Non-pigmented ciliary epithelial cell (primary cell): ENCODE measurements around the gene FMNL2.

Experiments used
- DNase-seq: peaks from one replicate; pipeline ENCODE4 v3.0.0-alpha.2; 2010; ENCODE audit warnings: low read depth

Gene FMNL2

DNA sequence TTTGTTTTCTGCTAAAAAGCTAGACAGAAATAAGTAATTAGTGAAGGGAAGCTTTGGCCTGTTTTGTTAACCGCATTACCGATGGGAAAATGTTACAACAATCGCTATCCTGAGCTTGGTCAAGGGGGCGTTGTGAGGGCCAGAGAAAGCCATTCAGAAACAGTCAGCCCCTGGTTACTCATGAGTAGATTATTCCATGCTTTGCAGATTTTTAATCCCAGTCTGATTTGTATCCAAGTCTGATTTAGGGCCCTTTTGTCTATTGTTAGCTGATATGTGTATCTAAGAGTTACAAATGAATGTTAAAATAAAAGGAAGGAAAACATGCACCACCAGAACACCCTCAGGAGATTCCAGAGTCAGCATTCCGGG, 283.2 kb downstream of the FMNL2 start:
- no peak for DNase-seq

- DNase-seq = no peak
These were observed 285.2 kb downstream of the FMNL2 start for GRCh38 chr2:152620208-152620607.

- DNase-seq = no peak
These were observed 286.0 kb downstream of the FMNL2 start for GRCh38 chr2:152620985-152621384.

- no peak for DNase-seq
These were observed 287.2 kb downstream of the FMNL2 start for GRCh38 chr2:152622219-152622618.

GRCh38 chr2:152623076-152623740, 288.2 kb downstream of the FMNL2 start:
- no peak for DNase-seq

GRCh38 chr2:152623775-152624174, 288.8 kb downstream of the FMNL2 start:
- DNase-seq = no peak

DNA sequence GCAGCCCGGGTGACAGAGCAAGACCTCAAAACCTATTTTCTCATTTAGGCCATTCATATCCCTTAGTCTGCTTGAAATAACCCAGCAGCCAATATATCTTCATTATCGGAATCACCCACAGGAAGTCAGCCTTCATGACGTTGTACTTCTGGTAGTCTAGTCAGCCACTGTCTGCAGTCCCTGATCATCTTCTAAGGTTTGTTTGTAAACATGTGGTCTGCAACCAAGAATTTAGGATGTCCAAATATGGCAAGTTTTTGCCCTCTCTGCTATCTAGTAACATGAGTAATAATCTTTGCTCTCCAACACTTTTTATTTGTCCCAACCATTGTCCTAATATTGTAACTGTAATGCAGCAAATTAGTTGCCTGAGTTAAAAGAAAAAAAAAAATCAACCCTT, 289.8 kb downstream of the FMNL2 start:
- DNase-seq = no peak

GRCh38 chr2:152626911-152627339, 292.0 kb downstream of the FMNL2 start:
- DNase-seq = no peak

- DNase-seq = no peak
These were observed 292.5 kb downstream of the FMNL2 start for GRCh38 chr2:152627351-152627957.

GRCh38 chr2:152629202-152629601, 294.2 kb downstream of the FMNL2 start:
- no peak for DNase-seq

DNA sequence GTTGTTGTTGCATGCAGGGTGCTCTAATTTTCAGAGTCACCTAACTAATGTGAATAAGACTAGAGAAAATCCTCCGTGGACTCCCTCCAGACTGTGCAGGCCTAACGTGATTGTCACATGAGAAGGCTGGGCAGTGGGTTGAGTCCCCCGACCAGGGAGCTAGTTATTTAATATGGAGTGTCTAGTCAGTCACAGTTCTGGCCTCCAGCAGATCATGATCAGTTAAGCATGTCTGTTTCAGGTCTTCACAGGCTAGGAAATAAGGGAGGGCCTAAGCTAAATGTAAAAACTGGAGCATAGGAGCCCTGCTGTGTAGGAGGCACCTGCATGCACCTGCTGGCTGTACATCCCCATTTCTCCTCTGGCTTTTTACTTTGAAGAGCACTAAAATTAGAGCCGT, 295.5 kb downstream of the FMNL2 start:
- no peak for DNase-seq

GRCh38 chr2:152632736-152633135, 297.8 kb downstream of the FMNL2 start:
- DNase-seq = no peak

- no peak for DNase-seq
These were observed 300.8 kb downstream of the FMNL2 start for GRCh38 chr2:152635635-152636298.

DNA sequence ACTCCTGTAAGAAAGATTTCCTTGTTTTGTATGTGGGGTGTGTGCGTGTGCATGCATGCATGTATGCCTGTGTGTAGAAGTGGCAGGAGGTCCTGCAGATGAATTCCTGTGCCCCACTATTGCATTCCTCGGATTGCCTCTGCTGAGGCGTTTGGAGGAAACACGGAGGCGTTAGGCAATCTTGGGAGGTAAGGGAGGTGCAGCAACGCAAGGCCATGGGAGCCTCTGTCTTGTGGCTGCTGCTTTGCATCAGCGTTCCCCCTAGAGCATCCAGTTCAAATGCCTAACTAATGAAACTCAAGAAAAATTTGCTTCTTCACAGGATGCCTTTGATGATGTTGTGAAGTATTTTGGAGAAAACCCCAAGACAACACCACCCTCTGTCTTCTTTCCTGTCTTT, 302.3 kb downstream of the FMNL2 start:
- no peak for DNase-seq

DNA sequence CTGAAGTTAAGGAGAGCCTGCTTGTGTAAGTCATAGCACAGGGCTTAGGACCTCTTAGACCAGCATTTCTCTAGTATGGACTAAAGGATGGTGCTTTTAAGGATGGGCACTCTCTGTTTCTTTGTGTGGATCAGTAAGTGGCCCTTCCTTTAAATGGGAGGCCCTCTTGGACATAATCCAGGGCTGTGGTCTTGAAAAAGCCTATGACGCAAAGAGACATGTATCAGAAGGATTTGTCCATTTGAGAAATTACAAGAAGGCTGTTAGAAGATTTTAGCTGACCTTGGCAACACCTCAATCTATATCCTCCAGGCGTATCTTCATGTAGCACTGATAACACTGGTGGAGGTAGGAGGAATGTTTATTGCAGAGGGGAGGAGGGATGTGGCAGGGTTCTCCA, 303.1 kb downstream of the FMNL2 start:
- no peak for DNase-seq

DNA sequence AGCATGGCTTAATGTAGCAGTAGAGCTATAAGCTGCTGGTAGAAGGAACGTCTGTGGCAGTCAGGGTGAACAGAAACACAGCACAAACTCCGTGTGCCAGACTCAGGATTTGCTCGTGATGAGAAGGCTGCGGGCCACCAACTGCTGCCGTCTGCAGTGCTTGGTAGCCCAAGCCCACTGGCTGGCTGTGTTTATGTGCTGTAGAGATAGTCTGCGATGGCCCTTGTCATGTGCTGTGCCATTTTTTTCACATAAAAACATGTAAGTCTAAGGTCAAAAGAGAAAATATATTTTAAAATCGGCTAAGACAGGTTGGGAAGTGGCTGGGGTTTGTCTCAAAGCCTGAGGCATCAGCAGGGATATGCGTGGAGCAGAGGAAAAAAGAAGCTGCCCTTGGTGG, 303.6 kb downstream of the FMNL2 start:
- no peak for DNase-seq

GRCh38 chr2:152644189-152644873, 309.4 kb downstream of the FMNL2 start:
- DNase-seq = no peak

DNA sequence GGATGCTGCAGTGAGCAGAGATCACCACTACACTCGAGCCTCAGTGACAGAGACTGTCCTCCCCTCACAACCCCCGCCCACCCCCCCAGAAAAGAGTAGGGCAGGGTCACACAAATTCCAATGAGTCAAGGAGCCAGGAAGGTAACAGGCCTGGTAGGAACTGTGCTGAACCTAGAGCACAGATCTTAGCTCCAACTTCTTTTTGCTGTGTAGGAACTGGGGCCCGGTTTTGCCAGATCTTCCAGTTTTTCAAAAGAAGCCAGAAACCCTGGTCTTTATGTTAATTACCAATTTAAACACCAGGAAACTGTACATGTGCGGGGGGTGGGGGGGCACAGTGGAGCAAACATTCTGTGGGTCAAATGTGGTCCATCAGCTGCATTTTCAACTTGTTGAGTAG, 311.3 kb downstream of the FMNL2 start:
- DNase-seq = no peak

DNA sequence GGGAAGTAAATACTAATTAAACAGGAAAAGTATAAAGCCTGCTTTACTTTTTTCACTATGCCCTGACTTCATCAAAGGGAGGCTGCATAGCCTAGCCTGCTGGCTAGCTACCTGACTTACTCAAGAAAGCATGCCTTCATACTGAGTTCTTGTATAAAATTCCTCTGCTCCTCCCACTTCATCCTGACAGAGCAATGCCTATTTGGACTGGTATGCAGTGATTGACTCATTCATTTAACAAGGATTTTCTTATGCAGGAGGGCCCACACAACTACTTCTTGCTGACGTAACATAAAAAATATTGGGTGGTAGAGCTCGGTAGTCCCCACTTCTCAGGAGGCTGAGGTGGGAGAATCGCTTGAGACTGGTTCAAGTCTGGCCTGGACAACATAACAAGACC, 311.8 kb downstream of the FMNL2 start:
- DNase-seq = peak; percentile 91

DNA sequence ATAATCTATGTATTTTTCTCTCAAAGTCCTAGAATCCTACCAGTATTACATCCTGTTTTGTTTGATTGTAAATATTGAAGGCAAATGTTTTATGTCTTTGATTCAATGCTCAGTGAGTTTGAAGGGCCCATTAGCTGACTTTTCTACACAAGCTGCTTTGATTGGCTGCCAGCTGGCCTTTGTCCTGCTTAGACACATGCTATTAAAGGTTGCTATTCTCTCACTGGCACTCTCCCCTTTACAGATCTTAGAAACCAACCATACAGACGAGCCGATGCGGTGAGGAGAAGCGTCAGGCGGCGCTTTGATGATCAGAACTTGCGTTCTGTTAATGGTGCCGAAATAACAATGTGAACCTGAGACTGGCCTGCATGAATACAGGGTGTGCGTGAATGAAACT, 312.6 kb downstream of the FMNL2 start:
- no peak for DNase-seq

DNA sequence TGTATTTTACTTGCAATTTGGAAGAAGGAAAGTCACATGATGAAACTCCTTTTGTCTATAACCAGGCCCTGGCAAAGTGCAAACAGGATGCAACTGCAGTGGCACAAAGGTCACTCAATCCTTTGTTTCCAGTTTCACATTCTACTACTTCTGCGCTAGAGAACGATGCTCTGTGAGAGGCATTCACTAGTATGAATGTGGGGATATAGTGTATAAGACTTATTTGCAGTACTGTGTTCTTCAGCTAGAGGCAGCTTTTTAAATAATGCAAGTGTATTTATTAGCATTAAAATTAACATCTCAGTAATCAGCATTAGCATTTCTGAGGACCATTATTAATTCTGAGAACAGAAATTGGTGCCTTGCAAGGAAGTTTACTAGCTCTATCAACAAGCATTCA, 313.4 kb downstream of the FMNL2 start:
- DNase-seq = no peak

DNA sequence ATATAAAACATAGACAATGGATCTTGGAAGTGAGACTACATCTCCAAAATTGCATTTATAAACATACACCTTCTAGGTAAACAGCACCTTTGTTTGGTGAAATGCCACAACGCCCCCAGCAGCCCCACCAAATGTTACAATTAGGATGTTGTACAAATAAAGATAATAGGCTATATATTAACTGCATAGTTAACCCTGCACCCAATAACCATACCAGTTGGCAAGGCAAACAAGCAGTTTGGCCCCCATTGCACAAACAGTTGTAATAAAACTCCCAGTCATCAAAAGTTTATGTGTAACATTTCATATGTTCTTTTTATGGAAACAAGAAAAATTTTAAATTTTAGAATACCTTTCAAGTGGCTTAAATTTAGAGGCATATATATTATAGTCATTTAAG, 315.0 kb downstream of the FMNL2 start:
- DNase-seq = no peak

GRCh38 chr2:152650768-152651371, 315.9 kb downstream of the FMNL2 start:
- DNase-seq = no peak
